Neural cell (in vitro differentiated cells): ENCODE results near the gene COL18A1.

Experiments
- CTCF ChIP-seq: fragments of 450-650 bp; IDR thresholded peaks from 2 replicates; pipeline ENCODE4 v1.5.1; 2014; ENCODE audit warnings: antibody characterized with exemption, mild to moderate bottlenecking, moderate library complexity; ENCODE audit not compliant: poor library complexity, severe bottlenecking
- TAF1 ChIP-seq: IDR thresholded peaks from 2 replicates; pipeline ENCODE4 v1.6.1; 2012; ENCODE audit warnings: low read depth

GRCh38 chr21:45364468-45365185, 40.3 kb upstream of the COL18A1 start:
- TF ChIP-seq CTCF (no peak), TAF1 (no peak)
